SK-N-SH treated with all-trans-retinoic acid at 6 μM for 48 hours (cell line): ENCODE results near the gene ZNF518B.

ENCODE experiments used
- ATAC-seq: fragments of 200-7000 bp; cut with Tn5 transposase; 3 replicates; pipeline ENCODE4 v1.9.1; 2020; ENCODE audit warnings: mild to moderate bottlenecking, moderate library complexity
- ARNTL ChIP-seq: fragments of 450-650 bp; formaldehyde crosslinking; IDR thresholded peaks from 2 replicates; pipeline ENCODE4 v1.5.0; 2020; ENCODE audit warnings: low read depth, mild to moderate bottlenecking, moderate library complexity, borderline replicate concordance
- CSDC2 ChIP-seq: fragments of 250-450 bp; sonication (Bioruptor Pico); IDR thresholded peaks from 2 replicates; pipeline ENCODE4 v1.5.0; 2020; ENCODE audit warnings: mild to moderate bottlenecking, moderate library complexity
- ESRRG ChIP-seq: fragments of 250-450 bp; sonication (Bioruptor Pico); IDR thresholded peaks from 2 replicates; pipeline ENCODE4 v1.6.1; 2021; ENCODE audit warnings: mild to moderate bottlenecking
- GLIS3 ChIP-seq: fragments of 250-450 bp; sonication (Bioruptor Pico); IDR thresholded peaks from 2 replicates; pipeline ENCODE4 v1.5.0; 2020; ENCODE audit warnings: mild to moderate bottlenecking, moderate library complexity
- ISL1 ChIP-seq: fragments of 250-450 bp; sonication (Bioruptor Pico); IDR thresholded peaks from 2 replicates; pipeline ENCODE4 v2.1.2; 2022; ENCODE audit warnings: mild to moderate bottlenecking, moderate library complexity
- OSR1 ChIP-seq: fragments of 250-450 bp; sonication (Bioruptor Pico); IDR thresholded peaks from 2 replicates; pipeline ENCODE4 v1.8.0; 2022; ENCODE audit warnings: moderate library complexity, mild to moderate bottlenecking, inconsistent platforms
- RARB ChIP-seq: fragments of 250-450 bp; sonication (Bioruptor Pico); IDR thresholded peaks from 2 replicates; pipeline ENCODE4 v1.8.0; 2021; ENCODE audit warnings: mild to moderate bottlenecking, moderate library complexity
- SNAI2 ChIP-seq: fragments of 250-450 bp; sonication (Bioruptor Pico); IDR thresholded peaks from 2 replicates; pipeline ENCODE4 v1.5.0; 2020; ENCODE audit warnings: mild to moderate bottlenecking, moderate library complexity
- TCF4 ChIP-seq: fragments of 250-450 bp; sonication (Bioruptor Pico); IDR thresholded peaks from 2 replicates; pipeline ENCODE4 v1.8.0; 2021; ENCODE audit warnings: mild to moderate bottlenecking, moderate library complexity, borderline replicate concordance
- TOX ChIP-seq: fragments of 250-450 bp; sonication (Bioruptor Pico); IDR thresholded peaks from 2 replicates; pipeline ENCODE4 v1.8.0; 2021; ENCODE audit warnings: mild to moderate bottlenecking, moderate library complexity, borderline replicate concordance
- ZC3H10 ChIP-seq: fragments of 250-450 bp; sonication (Bioruptor Pico); IDR thresholded peaks from 2 replicates; pipeline ENCODE4 v1.5.1; 2021; ENCODE audit warnings: mild to moderate bottlenecking, moderate library complexity
- ZFP30 ChIP-seq: fragments of 450-650 bp; formaldehyde crosslinking; IDR thresholded peaks from 2 replicates; pipeline ENCODE4 v1.5.0; 2022; ENCODE audit warnings: mild to moderate bottlenecking, moderate library complexity
- ZNF565 ChIP-seq: fragments of 450-650 bp; formaldehyde crosslinking; conservative IDR thresholded peaks from 2 replicates; pipeline ENCODE4 v1.5.0; 2020; ENCODE audit warnings: low read depth, mild to moderate bottlenecking, moderate library complexity
- ZNF70 ChIP-seq: fragments of 450-650 bp; formaldehyde crosslinking; IDR thresholded peaks from 2 replicates; pipeline ENCODE4 v1.5.0; 2020; ENCODE audit warnings: mild to moderate bottlenecking, moderate library complexity
- ZNF8 ChIP-seq: fragments of 450-650 bp; formaldehyde crosslinking; IDR thresholded peaks from 2 replicates; pipeline ENCODE4 v1.5.0; 2020; ENCODE audit warnings: mild to moderate bottlenecking, moderate library complexity
- TF ChIP-seq, protein P1 (sequence below): fragments of 250-450 bp; sonication (Bioruptor Pico); IDR thresholded peaks from 2 replicates; pipeline ENCODE4 v1.8.0; 2020; ENCODE audit warnings: mild to moderate bottlenecking, moderate library complexity, borderline replicate concordance
- TF ChIP-seq, protein P2 (sequence below): fragments of 250-450 bp; sonication (Bioruptor Pico); IDR thresholded peaks from 2 replicates; pipeline ENCODE4 v1.5.1; 2020; ENCODE audit warnings: low read depth, mild to moderate bottlenecking, moderate library complexity
- TF ChIP-seq, protein P3 (sequence below): fragments of 250-450 bp; sonication (Bioruptor Pico); IDR thresholded peaks from 2 replicates; pipeline ENCODE4 v1.5.1; 2021; ENCODE audit warnings: mild to moderate bottlenecking, moderate library complexity
- TF ChIP-seq, protein P4 (sequence below): fragments of 250-450 bp; sonication (Bioruptor Pico); IDR thresholded peaks from 2 replicates; pipeline ENCODE4 v1.5.0; 2020; ENCODE audit warnings: mild to moderate bottlenecking, moderate library complexity
- TF ChIP-seq, protein P5 (sequence below): fragments of 250-450 bp; sonication (Bioruptor Pico); IDR thresholded peaks from 2 replicates; pipeline ENCODE4 v1.8.0; 2021; ENCODE audit warnings: low read depth, mild to moderate bottlenecking, moderate library complexity, borderline replicate concordance

Gene ZNF518B

DNA sequence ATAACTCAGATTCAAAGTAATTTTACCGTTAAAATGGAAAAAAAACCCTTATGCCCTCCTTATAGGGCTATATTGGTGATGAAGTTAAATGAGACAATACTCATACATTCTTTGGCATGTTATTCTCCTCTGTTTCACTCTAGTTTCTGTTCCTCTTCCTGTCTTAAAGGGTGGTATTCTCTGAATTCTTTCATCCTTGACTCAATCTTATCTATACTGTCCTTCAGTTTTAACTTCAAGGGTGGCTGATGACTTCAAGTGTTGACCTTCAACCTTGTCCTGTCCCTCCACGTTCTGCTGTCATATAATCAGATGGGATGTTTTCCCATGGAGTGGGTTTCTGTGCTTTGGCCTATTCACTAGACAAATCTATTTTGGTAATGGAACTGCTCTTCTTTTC lies 44.0 kb downstream of the ZNF518B start:
- TF ChIP-seq ZFP30 (CRISPR knock-in tag) = no peak
- no peak for ATAC-seq

DNA sequence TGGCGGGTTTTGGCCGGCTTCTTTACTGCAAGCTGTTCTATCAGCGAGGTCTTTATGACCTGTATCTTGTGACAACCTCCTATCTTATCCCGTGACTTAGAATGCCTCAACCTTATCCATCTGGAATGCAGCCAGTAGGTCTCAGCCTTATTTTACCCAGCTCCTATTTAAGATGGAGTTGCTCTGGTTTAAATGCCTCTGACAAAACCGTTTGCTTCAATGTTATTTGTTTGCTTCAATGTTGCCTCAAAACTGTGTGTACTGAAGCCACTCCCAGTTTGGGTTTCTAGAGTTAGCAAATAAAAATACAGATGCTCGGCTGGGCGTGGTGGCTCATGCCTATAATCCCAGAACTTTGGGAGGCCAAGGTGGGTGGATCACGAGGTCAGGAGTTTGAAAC lies 51.6 kb downstream of the ZNF518B start:
- TF ChIP-seq TCF4 (no peak), CSDC2 (CRISPR knock-in tag) (no peak), TOX (no peak), RARB (CRISPR knock-in tag) (no peak), GLIS3 (CRISPR knock-in tag) (no peak), ZNF70 (CRISPR knock-in tag) (no peak), ARNTL (CRISPR knock-in tag) (no peak), OSR1 (no peak), ZC3H10 (CRISPR knock-in tag) (no peak), SNAI2 (no peak), ZNF565 (CRISPR knock-in tag) (no peak), ESRRG (no peak), ZNF8 (CRISPR knock-in tag) (no peak)
- TF ChIP-seq, protein P1, sequence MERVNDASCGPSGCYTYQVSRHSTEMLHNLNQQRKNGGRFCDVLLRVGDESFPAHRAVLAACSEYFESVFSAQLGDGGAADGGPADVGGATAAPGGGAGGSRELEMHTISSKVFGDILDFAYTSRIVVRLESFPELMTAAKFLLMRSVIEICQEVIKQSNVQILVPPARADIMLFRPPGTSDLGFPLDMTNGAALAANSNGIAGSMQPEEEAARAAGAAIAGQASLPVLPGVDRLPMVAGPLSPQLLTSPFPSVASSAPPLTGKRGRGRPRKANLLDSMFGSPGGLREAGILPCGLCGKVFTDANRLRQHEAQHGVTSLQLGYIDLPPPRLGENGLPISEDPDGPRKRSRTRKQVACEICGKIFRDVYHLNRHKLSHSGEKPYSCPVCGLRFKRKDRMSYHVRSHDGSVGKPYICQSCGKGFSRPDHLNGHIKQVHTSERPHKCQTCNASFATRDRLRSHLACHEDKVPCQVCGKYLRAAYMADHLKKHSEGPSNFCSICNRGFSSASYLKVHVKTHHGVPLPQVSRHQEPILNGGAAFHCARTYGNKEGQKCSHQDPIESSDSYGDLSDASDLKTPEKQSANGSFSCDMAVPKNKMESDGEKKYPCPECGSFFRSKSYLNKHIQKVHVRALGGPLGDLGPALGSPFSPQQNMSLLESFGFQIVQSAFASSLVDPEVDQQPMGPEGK (CRISPR knock-in tag) = no peak
- TF ChIP-seq, protein P2, sequence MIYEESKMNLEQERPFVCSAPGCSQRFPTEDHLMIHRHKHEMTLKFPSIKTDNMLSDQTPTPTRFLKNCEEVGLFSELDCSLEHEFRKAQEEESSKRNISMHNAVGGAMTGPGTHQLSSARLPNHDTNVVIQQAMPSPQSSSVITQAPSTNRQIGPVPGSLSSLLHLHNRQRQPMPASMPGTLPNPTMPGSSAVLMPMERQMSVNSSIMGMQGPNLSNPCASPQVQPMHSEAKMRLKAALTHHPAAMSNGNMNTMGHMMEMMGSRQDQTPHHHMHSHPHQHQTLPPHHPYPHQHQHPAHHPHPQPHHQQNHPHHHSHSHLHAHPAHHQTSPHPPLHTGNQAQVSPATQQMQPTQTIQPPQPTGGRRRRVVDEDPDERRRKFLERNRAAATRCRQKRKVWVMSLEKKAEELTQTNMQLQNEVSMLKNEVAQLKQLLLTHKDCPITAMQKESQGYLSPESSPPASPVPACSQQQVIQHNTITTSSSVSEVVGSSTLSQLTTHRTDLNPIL = no peak
- ATAC-seq = no peak

DNA sequence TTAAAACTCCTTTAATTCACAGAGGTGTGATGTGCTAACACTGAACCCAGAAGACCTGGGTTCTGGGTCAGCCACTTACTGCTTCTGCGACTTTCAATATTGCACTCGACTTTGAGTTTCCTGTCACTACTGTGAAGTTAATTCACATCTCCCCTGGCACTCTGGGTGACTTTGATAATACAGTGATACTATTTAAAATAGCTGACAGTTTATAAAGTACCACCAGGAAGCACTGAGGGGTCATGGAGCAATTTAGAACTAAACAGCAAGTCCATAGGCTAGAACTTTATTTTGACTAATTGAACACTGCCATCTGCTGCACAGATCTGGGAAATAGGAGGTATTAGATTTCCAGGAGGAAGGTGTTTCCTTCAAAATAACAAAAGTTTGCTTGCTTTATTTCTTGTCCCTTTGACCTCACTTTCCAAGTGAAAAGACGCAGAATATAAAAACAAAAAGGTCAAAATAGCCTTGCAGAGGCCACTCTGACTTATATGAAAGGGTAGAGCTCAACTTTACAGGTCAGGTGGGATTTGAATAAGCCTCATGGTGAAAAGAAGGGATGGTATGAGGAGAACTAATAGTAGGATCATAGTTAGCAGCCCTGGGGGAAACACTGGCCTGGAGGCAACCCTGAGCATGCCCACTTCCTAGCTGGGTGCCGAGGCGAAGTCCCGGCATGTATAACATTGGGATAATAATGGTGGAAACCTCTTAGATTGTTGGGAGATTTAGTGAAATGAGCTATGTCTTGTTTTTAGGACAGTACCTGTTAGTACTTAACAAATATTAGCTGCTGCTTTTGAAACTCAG lies 53.4 kb downstream of the ZNF518B start:
- peak; percentile 55; the same call in 2 of the 3 replicates for ATAC-seq
- TF ChIP-seq, protein P3, sequence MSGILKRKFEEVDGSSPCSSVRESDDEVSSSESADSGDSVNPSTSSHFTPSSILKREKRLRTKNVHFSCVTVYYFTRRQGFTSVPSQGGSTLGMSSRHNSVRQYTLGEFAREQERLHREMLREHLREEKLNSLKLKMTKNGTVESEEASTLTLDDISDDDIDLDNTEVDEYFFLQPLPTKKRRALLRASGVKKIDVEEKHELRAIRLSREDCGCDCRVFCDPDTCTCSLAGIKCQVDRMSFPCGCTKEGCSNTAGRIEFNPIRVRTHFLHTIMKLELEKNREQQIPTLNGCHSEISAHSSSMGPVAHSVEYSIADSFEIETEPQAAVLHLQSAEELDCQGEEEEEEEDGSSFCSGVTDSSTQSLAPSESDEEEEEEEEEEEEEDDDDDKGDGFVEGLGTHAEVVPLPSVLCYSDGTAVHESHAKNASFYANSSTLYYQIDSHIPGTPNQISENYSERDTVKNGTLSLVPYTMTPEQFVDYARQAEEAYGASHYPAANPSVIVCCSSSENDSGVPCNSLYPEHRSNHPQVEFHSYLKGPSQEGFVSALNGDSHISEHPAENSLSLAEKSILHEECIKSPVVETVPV = no peak
- TF ChIP-seq ISL1 (no peak), RARB (CRISPR knock-in tag) (no peak), GLIS3 (CRISPR knock-in tag) (no peak), TCF4 (no peak), ZFP30 (CRISPR knock-in tag) (no peak), ZNF565 (CRISPR knock-in tag) (no peak), ZC3H10 (CRISPR knock-in tag) (no peak), ZNF70 (CRISPR knock-in tag) (no peak), ESRRG (no peak), OSR1 (no peak)
- TF ChIP-seq, protein P4, sequence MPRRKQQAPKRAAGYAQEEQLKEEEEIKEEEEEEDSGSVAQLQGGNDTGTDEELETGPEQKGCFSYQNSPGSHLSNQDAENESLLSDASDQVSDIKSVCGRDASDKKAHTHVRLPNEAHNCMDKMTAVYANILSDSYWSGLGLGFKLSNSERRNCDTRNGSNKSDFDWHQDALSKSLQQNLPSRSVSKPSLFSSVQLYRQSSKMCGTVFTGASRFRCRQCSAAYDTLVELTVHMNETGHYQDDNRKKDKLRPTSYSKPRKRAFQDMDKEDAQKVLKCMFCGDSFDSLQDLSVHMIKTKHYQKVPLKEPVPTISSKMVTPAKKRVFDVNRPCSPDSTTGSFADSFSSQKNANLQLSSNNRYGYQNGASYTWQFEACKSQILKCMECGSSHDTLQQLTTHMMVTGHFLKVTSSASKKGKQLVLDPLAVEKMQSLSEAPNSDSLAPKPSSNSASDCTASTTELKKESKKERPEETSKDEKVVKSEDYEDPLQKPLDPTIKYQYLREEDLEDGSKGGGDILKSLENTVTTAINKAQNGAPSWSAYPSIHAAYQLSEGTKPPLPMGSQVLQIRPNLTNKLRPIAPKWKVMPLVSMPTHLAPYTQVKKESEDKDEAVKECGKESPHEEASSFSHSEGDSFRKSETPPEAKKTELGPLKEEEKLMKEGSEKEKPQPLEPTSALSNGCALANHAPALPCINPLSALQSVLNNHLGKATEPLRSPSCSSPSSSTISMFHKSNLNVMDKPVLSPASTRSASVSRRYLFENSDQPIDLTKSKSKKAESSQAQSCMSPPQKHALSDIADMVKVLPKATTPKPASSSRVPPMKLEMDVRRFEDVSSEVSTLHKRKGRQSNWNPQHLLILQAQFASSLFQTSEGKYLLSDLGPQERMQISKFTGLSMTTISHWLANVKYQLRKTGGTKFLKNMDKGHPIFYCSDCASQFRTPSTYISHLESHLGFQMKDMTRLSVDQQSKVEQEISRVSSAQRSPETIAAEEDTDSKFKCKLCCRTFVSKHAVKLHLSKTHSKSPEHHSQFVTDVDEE (CRISPR knock-in tag) = no peak
- TF ChIP-seq, protein P5, sequence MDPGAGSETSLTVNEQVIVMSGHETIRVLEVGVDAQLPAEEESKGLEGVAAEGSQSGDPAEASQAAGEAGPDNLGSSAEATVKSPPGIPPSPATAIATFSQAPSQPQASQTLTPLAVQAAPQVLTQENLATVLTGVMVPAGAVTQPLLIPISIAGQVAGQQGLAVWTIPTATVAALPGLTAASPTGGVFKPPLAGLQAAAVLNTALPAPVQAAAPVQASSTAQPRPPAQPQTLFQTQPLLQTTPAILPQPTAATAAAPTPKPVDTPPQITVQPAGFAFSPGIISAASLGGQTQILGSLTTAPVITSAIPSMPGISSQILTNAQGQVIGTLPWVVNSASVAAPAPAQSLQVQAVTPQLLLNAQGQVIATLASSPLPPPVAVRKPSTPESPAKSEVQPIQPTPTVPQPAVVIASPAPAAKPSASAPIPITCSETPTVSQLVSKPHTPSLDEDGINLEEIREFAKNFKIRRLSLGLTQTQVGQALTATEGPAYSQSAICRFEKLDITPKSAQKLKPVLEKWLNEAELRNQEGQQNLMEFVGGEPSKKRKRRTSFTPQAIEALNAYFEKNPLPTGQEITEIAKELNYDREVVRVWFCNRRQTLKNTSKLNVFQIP (CRISPR knock-in tag) = no peak
- TF ChIP-seq, protein P2 = no peak
- TF ChIP-seq, protein P1 (CRISPR knock-in tag) = no peak
